Central memory CD4-positive, alpha-beta T cell (primary cell): ENCODE results near the gene RBL2.
A peak's percentile ranks its signal among the peaks of the same experiment; 100 is the strongest.

Experiments
- DNase-seq: peaks from one replicate; pipeline ENCODE4 v3.0.0; 2022

Gene RBL2

DNA sequence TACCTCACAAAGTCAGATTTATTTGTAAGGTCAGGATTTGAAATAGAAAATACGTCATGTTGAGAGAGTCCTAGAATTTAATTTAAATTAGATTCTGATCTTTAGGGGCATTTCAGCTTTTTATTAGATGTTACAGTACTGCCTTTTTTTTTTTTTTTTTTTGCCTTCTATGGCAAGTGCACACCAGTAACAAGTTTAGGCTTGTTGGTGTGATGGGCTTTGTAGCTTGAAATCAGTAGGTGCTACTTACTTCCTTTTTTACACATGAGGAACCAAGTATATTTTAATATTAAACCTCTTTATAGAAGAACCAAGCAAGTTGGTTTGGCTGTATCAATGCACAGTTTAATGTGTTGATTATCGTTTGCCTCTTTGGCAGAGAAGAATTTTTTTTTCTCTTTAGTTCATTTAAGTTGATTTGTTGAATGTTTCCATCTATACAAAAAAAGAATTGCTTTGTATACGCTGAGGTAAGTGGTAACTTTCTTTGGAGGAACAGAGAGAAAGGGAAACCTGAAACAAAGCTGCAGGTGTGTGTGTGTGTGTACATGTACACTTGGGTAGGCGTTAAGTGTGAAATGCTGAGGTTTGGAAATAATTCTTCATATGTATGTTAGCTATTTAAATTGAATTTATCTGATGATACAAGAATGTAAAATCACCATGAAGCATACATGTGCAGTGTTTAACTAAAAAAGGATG lies 15.7 kb downstream of the RBL2 start:
- DNase-seq, result no peak

DNA sequence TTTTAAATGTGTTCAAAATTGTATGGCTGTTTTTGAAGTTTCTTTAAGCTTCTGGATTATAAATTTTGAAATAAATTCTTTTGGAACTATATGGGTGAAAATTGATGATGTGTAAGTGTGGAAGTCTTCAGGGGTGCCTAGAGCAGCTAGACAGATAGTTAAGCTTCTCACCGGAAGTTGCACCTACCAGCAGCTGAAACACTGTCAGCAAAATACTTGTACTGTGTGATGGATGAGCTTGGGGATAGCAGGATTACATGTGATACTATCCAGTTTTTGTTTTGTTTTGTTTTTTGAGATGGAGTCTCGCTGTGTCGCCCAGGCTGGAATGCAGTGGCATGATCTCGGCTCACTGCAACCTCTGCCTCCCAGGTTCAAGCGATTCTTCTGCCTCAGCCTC lies 19.7 kb downstream of the RBL2 start:
- peak; percentile 21 for DNase-seq

DNA sequence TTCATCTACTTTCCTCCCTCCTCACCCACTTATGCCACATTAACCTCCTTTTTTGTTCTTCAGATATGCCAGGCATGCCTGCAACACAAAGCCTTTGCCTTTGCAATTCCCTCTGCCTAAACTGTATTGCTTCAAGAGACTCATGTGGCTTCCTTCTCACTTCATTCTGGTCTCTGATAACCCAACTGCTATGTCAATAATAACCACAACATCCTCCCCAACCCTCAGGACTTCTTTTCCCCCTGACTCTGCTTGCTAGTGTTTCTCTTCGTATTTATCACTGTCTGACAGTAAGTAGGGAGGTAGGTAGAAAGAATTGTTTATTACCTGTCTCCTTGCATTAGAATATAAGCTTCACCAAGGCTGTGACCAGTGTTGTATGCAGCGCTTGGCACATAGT lies 22.4 kb downstream of the RBL2 start:
- peak; percentile 86 for DNase-seq

DNA sequence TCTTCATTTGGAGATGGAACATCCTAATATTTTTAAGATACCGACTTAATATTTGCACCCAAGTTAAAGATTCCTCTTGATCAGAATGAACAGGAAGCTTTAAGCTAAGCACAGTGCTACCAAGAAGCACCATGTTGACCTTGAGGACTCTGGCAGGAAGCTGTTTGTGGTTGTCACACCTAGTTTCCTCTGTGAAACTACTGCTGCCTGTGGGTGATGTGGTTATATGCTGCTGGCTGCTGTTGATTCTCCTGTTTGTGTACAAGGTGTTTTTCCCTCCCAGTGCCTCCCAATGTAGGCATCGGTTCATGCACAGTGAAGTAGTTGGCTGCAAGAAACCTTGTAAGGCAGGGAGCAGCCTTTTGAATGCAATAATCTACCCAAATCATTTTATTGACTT lies 23.4 kb downstream of the RBL2 start:
- DNase-seq, result peak; percentile 91

DNA sequence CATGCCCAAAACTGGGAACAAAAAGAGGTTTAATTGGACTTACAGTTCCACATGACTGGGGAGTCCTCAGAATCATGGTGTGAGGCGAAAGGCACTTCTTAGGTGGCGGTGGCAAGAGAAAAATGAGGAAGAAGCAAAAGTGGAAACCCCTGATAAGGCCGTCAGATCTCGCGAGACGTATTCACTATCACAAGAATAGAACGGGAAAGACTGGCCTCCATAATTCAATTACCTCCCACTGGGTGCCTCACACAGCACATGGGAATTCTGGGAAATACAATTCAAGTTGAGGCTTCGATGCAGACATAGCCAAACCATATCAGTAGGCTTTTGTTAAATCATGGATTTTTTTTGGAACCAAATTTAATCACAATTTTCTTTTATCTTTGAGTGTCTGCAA lies 24.4 kb downstream of the RBL2 start:
- no peak for DNase-seq

DNA sequence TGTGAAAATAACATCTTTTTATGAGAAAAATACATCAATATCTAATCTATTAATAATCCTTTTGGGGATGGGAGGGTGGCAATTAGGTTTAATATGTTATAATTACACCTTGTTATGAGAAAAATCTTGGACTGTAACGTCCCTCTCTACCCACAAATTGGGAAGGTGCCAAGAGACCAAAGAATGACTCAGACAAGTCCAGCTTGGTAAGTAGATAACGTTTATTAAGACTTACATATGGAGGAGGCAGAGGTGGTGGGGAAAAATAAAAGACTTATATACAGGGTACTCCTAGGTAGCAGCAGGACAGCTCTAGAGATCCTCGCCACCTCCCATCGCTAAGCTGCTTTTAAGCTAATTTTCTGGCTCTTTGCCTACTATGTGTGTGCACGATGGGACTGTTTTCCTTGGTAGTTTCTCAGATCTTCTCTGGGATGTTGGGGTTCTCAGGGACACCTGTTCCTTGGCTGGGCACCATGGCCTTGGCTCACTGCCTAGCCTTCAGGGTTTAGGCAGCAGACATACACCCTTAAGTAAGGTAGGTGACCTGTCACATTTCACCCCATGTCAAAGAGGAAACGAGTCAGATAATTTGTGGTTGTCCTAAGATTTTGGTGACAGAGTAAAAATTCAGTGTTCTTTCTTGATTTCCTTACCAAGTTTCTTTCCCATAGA lies 31.5 kb downstream of the RBL2 start:
- no peak for DNase-seq

DNA sequence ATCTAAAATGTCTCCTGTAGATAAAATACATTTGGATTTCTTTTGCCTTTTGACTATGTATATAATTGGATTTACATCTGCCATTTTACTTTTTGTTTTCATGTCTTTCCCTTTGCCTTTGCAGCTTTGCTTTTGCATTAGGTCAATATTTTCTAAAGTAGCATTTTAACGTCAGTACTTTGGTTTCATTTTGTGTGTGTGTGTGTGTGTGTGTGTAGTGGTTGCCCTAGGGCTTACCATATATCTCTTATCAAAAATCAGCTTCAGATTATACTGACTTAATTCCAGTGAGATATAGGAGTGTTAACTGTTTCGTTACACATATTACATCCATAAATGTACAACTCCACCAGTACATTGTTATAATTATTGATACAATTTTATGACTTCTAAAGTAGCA lies 42.6 kb downstream of the RBL2 start:
- DNase-seq, result no peak

DNA sequence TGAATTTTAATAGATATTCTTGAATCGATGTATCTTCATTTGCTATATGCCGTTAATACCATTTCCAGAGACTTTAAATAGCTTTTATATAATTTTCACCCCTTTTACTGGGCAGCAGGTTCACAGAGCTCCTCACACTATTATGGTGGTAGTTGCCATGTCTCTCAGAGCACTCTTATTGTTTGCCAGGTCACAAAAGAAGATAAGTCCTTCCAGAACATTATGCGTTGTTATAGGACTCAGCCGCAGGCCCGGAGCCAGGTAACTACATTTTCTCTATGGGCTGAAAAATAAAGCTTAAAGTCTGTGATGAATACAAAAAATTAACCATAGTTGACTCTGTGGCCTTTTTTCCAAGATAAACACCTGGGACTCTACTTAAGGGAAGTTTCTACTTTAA lies 44.7 kb downstream of the RBL2 start:
- no peak for DNase-seq

DNA sequence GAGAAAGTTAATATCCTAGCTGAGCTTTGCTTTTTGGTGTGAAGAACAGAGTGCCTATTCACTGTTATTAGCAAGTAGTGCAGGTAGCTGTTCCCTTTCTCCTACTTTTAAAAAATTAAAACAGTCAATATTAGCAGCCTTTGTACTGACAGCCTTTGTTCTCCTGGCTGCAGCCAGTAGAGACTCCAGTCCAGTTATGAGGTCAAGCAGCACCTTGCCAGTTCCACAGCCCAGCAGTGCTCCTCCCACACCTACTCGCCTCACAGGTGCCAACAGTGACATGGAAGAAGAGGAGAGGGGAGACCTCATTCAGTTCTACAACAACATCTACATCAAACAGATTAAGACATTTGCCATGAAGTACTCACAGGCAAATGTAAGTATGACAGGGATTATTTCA lies 46.1 kb downstream of the RBL2 start:
- no peak for DNase-seq

DNA sequence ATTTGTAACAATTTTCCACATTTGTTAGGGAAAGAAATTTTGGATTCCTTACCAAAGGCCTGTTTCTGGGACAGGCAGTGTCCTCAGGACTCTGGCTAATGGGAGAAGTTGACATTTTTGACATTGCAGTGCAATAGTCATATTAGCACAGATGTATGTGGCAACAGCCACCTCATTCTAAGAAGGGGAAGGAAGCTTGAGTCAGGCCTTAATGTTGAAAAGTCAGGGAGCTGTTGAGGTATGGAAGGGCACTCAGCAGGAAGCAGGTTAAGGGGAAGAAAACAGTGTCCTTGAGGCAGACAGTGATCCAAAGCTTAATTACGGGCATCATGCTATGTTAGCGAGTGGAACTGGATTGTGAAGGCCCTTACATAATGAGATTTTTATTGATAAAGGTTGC lies 47.9 kb downstream of the RBL2 start:
- DNase-seq, result no peak

DNA sequence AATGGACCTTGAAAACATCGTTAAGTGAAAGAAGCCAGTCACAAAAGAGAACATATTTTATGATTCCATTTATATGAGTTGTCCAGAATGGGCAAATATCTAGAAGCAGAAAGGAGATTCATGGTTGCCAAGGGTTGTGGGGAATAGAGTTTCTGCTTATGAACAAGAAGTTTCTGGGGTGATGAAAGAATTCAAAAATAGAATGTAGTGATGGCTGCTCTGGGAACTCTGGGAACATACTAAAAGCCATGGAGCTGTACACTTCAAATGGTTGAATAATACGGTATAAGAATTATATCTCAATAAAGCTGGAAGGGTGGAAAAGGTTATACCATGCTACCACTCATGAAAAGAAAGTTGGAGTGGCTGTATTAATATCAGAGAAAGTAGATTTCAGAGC lies 50.3 kb downstream of the RBL2 start:
- no peak for DNase-seq

DNA sequence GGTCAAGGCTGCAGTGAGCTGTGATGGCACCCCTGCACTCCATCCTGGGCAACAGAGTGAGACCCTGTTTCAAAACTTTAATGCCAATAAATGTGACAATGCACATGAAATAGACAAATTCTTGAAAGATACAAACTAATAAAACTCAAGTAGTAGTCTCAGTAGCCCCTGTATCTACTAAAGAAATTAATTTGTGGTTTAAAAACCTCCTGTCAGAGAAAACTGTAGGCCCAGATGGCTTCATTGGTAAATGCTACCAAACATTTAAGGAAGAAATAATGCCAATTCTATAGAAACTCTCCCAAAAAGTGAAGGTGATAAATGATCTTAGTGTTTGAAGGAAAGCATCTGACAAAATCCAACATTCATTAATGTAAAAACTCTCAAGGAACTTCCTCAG lies 52.0 kb downstream of the RBL2 start:
- no peak for DNase-seq

DNA sequence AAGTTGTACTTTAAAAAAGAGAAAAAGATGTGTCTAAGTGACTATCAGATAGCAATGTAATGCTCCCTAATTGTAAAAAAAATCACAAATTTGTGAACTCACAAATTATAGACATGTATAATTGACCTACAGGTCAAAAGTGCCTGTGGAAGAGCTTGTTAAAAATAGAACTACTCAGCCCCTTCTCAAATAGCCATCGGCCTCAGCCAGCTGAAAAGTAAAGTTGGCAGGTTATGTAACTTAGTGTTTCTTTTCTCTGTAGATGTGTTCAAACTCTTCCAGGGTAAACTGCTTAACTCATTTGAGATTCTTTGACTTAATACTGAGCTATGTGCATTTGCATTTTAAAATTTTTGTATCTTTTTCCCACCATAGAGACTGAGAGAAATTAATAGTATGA lies 55.5 kb downstream of the RBL2 start:
- DNase-seq, result no peak

DNA sequence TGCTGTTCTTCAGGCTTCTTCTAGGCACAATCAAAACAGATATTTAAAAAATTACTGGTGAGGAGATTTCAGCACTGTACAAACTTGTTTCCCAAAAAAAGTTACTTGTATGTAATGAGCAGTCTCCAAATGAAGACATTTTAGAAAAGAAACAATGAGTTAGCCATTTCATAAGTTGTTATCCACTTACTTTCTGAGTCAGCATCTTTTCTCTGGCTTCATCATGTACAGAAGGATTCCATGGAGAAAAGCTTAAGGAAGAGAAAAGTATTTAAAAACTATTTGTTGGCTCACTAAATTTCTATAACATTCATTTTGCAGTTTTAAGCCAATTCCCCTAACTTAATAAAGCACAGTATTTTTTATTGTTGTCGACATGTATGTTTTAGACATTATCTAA lies 58.2 kb downstream of the RBL2 start:
- no peak for DNase-seq

DNA sequence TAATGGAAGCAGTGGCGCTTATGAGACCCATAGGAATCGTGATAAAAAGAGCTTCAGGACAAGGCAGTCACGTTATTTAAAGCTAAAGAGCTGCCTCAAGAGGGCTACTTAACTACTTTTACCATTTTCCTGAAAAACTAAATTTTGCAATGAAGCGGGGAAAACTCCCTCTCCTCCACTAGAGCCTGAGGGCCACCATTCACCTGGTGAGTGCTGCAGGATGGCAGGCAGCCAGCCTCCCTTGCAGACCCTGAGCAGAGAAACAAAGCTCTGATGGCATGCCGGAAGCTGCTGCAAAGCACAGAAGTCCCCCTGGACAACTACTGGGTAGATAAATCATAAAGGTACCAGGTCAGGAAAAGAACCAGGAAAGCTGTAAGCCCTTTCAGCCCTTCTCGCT lies 60.4 kb downstream of the RBL2 start:
- no peak for DNase-seq

DNA sequence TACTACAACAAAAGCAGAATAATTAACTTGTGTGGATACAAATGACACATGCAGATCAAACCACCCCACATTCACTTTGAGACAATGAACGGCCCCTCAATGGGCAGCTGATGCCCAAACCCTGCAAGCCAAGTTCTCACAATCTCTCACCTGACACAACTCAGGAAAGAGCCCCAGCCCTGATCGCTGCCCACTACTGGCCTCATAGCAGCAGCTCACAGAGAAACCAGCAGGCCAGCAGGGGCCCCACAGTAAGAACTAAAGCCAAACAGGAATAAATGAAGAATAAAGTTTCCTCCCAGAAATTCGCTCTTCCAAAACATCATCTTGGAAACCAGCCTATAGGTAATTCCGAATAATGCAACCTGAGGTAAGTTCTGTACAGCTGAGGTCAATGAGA lies 61.1 kb downstream of the RBL2 start:
- no peak for DNase-seq

DNA sequence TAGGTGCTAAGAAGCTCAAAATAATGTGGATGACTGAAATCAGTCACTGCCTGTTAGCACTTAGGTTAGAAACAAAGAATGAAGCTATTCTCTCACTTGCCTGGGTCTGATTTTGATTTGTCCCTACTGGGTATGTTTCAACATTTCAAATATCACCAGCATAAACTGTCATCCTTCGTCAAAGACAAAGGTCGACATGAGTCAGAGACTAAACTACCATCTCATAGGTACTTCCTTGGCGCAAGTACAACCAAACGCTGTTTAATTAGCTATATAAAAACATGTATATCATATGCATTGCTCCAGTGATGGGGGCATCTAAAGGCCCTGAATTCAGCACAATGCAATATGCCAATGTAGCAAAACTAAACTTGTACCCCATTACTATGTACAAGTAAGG lies 64.7 kb downstream of the RBL2 start:
- no peak for DNase-seq

DNA sequence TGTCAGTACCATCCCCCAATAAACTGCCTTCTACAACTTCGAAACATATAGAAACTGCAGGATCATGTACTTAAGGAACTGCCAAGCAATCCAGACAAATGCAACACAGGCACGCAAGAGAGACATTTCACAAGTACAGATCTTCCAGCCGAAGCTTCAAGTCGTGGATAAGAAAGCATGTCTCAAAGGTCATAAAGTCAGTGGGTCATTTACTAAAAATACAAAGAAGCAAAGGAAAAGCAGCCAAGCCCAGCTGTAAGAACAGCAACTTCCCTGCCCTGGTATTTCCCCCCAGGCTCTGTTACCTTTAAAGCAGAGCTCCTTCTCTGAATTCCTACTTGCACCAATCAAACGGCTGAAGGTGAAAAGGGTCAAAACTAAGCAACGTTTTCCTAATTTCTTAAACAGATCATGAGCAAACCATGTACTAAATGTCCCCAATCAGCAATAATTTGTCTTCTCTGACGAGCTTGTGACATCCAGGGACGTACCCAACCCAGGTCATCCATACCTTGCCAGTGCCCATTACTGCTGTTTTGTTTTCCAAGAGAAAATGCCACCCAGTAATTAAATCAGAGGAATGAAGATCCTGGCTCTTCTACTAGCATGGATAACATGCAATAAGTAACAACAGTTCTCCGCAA lies 67.1 kb downstream of the RBL2 start:
- DNase-seq, result no peak

DNA sequence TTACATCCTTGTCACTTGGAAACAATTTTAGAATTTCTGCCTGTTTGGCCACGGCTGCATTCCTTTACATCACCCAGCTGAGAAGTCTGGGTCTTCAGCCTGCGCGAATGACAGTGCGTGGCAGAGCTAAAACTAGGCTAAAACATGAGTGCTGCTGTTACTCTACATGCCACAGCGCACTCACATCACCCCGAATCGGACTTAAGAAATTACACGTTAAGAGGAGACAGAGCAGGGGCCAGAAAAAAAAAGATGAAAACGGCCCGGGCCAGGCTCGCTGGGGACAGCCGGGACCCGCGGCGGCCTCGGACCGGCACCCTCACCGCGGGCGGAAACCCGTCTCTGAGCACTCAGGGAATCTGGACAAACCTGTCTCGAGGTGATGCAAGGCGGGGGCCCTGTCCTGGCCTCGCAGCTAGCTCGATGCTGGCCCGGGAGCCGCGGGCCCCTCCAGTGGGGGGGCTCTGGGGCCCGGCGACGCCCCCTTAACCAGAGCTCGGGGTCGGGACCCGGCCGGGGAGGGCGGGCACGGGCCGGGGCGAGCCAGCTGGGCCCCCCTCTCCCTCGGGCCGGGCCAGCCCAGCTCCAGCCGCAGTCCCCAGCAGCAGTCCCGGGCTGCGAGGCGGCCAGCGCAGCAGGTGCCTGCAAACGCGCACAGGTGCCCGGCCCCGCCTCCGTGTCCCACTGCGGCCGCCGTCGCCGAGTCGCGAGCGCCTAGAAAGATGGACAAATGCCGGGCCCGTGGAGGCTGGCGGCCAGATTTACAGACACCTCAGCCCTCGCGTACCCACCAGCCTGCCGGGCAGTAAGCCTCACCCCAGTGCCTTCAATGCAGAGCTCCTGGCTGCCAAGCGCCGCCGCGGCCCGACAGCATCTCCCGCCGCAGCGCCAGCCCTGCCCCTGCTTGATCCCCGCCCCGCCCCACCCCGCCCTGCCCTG lies 68.3 kb downstream of the RBL2 start, which contains the start of gene AKTIP:
AKTIP (minus strand) TSS at position 879 of the 939 bp plus-strand sequence. CDS start 2,950 bp downstream, outside the sequence.
- no peak for DNase-seq

DNA sequence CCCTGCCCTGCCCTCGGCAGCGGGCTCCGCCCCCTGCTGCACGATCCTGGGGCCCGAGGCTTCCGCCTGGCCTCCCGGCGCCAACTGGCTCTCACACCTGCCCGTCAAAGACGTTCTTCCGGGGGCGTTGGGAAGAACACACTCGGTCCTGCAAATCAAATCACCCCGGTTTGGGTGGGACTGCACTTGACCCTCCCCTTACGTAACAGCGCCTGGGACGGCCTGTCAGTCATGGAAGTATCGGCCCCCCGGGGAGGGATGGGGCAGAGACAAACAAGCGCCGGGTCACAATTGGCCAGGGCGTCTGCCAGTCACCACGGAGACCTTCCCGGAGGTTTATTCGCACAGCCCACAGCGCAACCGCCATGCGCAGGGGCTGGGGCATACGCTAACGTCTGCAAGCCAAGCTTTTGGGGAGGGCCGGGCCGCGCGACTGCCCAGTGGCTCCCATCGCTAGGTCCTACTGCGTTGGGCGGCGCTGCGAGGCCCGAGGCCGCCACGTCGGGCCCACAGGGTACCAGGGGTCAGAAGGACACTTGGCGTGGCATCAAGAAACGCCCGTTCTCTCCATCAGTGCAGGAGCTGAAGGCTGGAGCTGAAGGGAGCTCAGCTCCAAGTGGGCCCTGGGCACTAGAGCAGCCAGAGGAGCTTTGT lies 69.1 kb downstream of the RBL2 start:
- DNase-seq, result peak; percentile 100

DNA sequence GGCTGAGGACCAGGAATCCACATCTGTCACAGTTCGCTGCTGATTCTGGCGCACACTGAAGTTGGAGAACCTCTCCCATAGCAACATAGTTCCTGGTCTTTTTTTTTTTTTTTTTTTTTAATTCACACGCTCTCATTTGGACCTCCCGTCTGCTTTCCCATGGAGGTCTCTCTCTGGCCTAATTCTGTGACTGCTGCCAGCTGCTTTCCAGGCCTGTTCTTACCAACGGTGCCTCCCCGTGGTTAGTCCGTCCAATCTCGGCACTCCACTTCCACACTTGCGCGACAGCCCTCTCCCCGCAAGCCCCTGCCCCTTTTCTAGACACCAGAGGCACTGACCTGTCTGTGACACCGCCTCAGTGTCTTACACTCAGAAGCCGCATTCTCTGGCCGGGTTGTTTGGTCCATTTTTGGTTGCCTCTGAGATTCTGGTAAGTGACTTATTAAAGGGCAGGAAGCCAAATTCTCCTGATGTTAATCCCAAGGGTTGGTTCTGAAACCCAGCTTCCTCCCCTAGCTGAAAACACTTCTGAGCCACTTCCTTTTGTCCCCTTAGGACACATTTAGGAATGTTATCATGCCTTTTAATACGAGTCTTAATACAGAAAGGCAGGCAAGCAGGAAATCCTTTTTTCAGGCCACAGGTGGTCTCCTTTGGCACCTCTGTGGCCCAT lies 69.9 kb downstream of the RBL2 start:
- peak; percentile 22 for DNase-seq

DNA sequence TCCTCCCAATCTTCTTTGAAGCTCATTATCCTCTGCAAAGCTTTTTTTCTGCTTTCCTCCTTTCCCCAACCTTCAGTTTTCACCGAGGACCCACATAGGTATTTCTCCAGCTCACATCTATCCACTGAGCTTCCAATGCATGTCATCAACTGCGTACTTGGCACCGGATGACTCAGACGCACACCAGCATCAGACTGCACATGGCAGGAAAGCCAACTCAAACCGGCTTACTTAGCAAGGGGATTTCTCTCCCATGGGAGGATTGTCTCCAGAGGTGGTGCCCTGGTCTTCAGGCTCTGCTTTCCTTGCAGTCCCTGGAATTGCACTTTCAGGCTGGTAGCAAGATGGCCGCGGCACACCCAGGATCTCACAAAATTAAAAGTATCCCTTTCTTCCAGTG lies 70.4 kb downstream of the RBL2 start:
- DNase-seq, result peak; percentile 19
